Neural cell (in vitro differentiated cells): Measurements from ENCODE around the gene COLEC11. TPM values are rescaled to one million over a fixed set of nuclear protein-coding genes. Genes with fewer than 3 reads are reported as not detected.

Experiments used
- H2AFZ ChIP-seq: fragments of 200-600, 300-800 bp; sonication (generic), shearing (Covaris generic); 2 replicates; pipeline ENCODE4 v1.6.0; 2014; ENCODE audit warnings: low read depth, mild to moderate bottlenecking, antibody characterized with exemption, low read length, moderate library complexity
- H3F3A ChIP-seq: fragments of 200-600 bp; shearing (Covaris generic); 2 replicates; pipeline ENCODE4 v1.6.1; 2016; ENCODE audit warnings: mild to moderate bottlenecking, moderate library complexity, mixed read lengths, antibody characterized with exemption, low read length; ENCODE audit not compliant: insufficient read depth, poor library complexity, severe bottlenecking
- H3K27ac ChIP-seq: fragments of 200-600, 300-800 bp; sonication (generic), shearing (Covaris generic); 2 replicates; pipeline ENCODE4 v1.5.1; 2014; ENCODE audit warnings: mild to moderate bottlenecking, low read length, moderate library complexity
- H3K27me3 ChIP-seq: fragments of 300-800, 200-600 bp; sonication (generic), shearing (Covaris generic); 2 replicates; pipeline ENCODE4 v1.6.0; 2014; ENCODE audit warnings: mild to moderate bottlenecking, low read depth, low read length, moderate library complexity; ENCODE audit not compliant: insufficient read depth
- H3K36me3 ChIP-seq: fragments of 300-800, 200-600 bp; sonication (generic), shearing (Covaris generic); 2 replicates; pipeline ENCODE4 v1.5.1; 2014; ENCODE audit warnings: mild to moderate bottlenecking, antibody characterized with exemption, low read length, moderate library complexity; ENCODE audit not compliant: insufficient read depth
- H3K4me2 ChIP-seq: fragments of 300-800, 200-600 bp; sonication (generic), shearing (Covaris generic); 2 replicates; pipeline ENCODE4 v1.6.0; 2014; ENCODE audit warnings: mild to moderate bottlenecking, low read length
- H3K4me3 ChIP-seq: fragments of 300-800, 200-600 bp; sonication (generic), shearing (Covaris generic); 2 replicates; pipeline ENCODE4 v1.5.1; 2014; ENCODE audit warnings: mild to moderate bottlenecking, low read length, moderate library complexity
- H3K79me2 ChIP-seq: fragments of 200-600 bp; shearing (Covaris generic); replicated peaks from 2 replicates; pipeline ENCODE4 v1.6.0; 2014; ENCODE audit warnings: mild to moderate bottlenecking, low read length, moderate library complexity; ENCODE audit not compliant: insufficient read depth
- H3K9ac ChIP-seq: fragments of 300-800, 200-600 bp; sonication (generic), shearing (Covaris generic); 2 replicates; pipeline ENCODE4 v1.6.1; 2016; ENCODE audit warnings: mild to moderate bottlenecking, low read length, mixed read lengths
- H3K9me2 ChIP-seq: fragments of 200-600 bp; shearing (Covaris generic); 2 replicates; pipeline ENCODE4 v1.6.1; 2016; ENCODE audit warnings: mild to moderate bottlenecking, low read length, mixed read lengths; ENCODE audit not compliant: insufficient read depth
- H3K9me3 ChIP-seq: fragments of 200-600, 300-800 bp; sonication (generic), shearing (Covaris generic); 2 replicates; pipeline ENCODE4 v1.6.1; 2016; ENCODE audit warnings: mild to moderate bottlenecking, mixed run types, low read length, moderate library complexity, mixed read lengths
- H4K20me1 ChIP-seq: fragments of 200-600 bp; shearing (Covaris generic); 2 replicates; pipeline ENCODE4 v1.6.1; 2016; ENCODE audit warnings: mild to moderate bottlenecking, mixed run types; ENCODE audit not compliant: insufficient read depth
- EP300 ChIP-seq: fragments of 450-650 bp; conservative IDR thresholded peaks from 2 replicates; pipeline ENCODE4 v1.6.1; 2014; ENCODE audit warnings: antibody characterized with exemption, mild to moderate bottlenecking, moderate library complexity; ENCODE audit not compliant: poor library complexity, severe bottlenecking
- EZH2 ChIP-seq: fragments of 200-600, 300-800 bp; shearing (Covaris generic), sonication (generic); IDR thresholded peaks from 2 replicates; pipeline ENCODE4 v1.6.1; 2014; ENCODE audit warnings: antibody characterized with exemption, low read length, borderline replicate concordance, mild to moderate bottlenecking; ENCODE audit not compliant: insufficient read depth, poor library complexity, severe bottlenecking
- MXI1 ChIP-seq: fragments of 450-650 bp; conservative IDR thresholded peaks from 2 replicates; pipeline ENCODE4 v1.6.1; 2014; ENCODE audit warnings: antibody characterized with exemption, mild to moderate bottlenecking; ENCODE audit not compliant: poor library complexity, severe bottlenecking
- POLR2AphosphoS5 ChIP-seq: IDR thresholded peaks from 2 replicates; pipeline ENCODE4 v1.6.1; 2012
- RAD21 ChIP-seq: fragments of 450-650 bp; conservative IDR thresholded peaks from 2 replicates; pipeline ENCODE4 v1.6.1; 2014; ENCODE audit warnings: antibody characterized with exemption, mild to moderate bottlenecking, moderate library complexity
- REST ChIP-seq: IDR thresholded peaks from 2 replicates; pipeline ENCODE4 v1.6.1; 2012; ENCODE audit warnings: borderline replicate concordance
- SMC3 ChIP-seq: fragments of 450-650 bp; conservative IDR thresholded peaks from 2 replicates; pipeline ENCODE4 v1.6.1; 2014; ENCODE audit warnings: antibody characterized with exemption, mild to moderate bottlenecking, moderate library complexity; ENCODE audit not compliant: poor library complexity
- TAF1 ChIP-seq: IDR thresholded peaks from 2 replicates; pipeline ENCODE4 v1.6.1; 2012; ENCODE audit warnings: low read depth
- polyA plus RNA-seq: library from polyadenylated mRNA; depleted of rRNA; stranded (reverse); fragments of >200 nt; gene quantifications from 2 replicates; pipeline ENCODE4 v1.2.3, GENCODE V29; 2014
- TF ChIP-seq, protein P1 (sequence below): fragments of 450-650 bp; IDR thresholded peaks from 2 replicates; pipeline ENCODE4 v1.5.1; 2014; ENCODE audit warnings: antibody characterized with exemption, mild to moderate bottlenecking, moderate library complexity; ENCODE audit not compliant: poor library complexity, severe bottlenecking

Gene COLEC11
- polyA plus RNA-seq, 1 donor from 2014 or later, result 4.0 TPM

- H3K9me3 ChIP-seq, result no peaks in the 10 kb centered on the region
- no peak overlapping the region for H3K4me2 ChIP-seq
- H3K4me3 ChIP-seq, result no peak overlapping the region
- H3K79me2 ChIP-seq, result no peaks in the 10 kb centered on the region
- TF ChIP-seq EZH2 (no peak), EP300 (no peak), POLR2AphosphoS5 (no peak)
- TF ChIP-seq, protein P1, sequence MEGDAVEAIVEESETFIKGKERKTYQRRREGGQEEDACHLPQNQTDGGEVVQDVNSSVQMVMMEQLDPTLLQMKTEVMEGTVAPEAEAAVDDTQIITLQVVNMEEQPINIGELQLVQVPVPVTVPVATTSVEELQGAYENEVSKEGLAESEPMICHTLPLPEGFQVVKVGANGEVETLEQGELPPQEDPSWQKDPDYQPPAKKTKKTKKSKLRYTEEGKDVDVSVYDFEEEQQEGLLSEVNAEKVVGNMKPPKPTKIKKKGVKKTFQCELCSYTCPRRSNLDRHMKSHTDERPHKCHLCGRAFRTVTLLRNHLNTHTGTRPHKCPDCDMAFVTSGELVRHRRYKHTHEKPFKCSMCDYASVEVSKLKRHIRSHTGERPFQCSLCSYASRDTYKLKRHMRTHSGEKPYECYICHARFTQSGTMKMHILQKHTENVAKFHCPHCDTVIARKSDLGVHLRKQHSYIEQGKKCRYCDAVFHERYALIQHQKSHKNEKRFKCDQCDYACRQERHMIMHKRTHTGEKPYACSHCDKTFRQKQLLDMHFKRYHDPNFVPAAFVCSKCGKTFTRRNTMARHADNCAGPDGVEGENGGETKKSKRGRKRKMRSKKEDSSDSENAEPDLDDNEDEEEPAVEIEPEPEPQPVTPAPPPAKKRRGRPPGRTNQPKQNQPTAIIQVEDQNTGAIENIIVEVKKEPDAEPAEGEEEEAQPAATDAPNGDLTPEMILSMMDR, result no peak
- H3K9me2 ChIP-seq, result no peaks in the 10 kb centered on the region
- H3K9ac ChIP-seq, result no peak overlapping the region
- H3K36me3 ChIP-seq, result no peaks in the 10 kb centered on the region
- H3K27me3 ChIP-seq, result no peaks in the 10 kb centered on the region
- H3F3A ChIP-seq, result no peaks in the 10 kb centered on the region
- no peak overlapping the region for H2AFZ ChIP-seq
- H4K20me1 ChIP-seq, result no peaks in the 10 kb centered on the region
- no peak overlapping the region for H3K27ac ChIP-seq
Observed at GRCh38 chr2:3626812-3627499, 32.0 kb downstream of the COLEC11 start.

GRCh38 chr2:3627500-3628100 lies 32.7 kb downstream of the COLEC11 start:
- Histone ChIP-seq H3K27ac (no peak overlapping the region), H3K27me3 (no peaks in the 10 kb centered on the region), H3K36me3 (no peaks in the 10 kb centered on the region), H3K4me3 (no peak overlapping the region), H4K20me1 (no peaks in the 10 kb centered on the region), H3K79me2 (no peaks in the 10 kb centered on the region), H2AFZ (no peak overlapping the region), H3K9me2 (no peaks in the 10 kb centered on the region), H3F3A (no peaks in the 10 kb centered on the region), H3K9me3 (no peaks in the 10 kb centered on the region), H3K4me2 (no peak overlapping the region), H3K9ac (no peak overlapping the region)
- TF ChIP-seq POLR2AphosphoS5 (no peak), SMC3 (no peak), EP300 (no peak), REST (no peak), RAD21 (no peak), TAF1 (no peak), MXI1 (no peak), EZH2 (no peak)
- TF ChIP-seq, protein P1, result no peak
